WTC11 (cell line): Measurements from ENCODE around the gene CALHM1.

Experiments
- AFF4 ChIP-seq: sonication (generic); formaldehyde crosslinking; IDR thresholded peaks from 2 replicates; pipeline ENCODE4 v1.8.1; 2023; ENCODE audit warnings: mild to moderate bottlenecking, missing genetic modification reagents, borderline replicate concordance
- CTCF ChIP-seq: fragments of 200-600 bp; IDR thresholded peaks from 2 replicates; pipeline ENCODE4 v1.8.0; 2022; ENCODE audit warnings: antibody characterized with exemption
- E2F4 ChIP-seq: sonication (generic); formaldehyde crosslinking; IDR thresholded peaks from 2 replicates; pipeline ENCODE4 v1.8.1; 2022; ENCODE audit warnings: low read depth, mild to moderate bottlenecking, moderate library complexity, missing genetic modification reagents, borderline replicate concordance
- ELF4 ChIP-seq: sonication (generic); formaldehyde crosslinking; IDR thresholded peaks from 2 replicates; pipeline ENCODE4 v1.8.1; 2022; ENCODE audit warnings: low read depth, mild to moderate bottlenecking, moderate library complexity, missing genetic modification reagents
- ESRRA ChIP-seq: sonication (generic); formaldehyde crosslinking; IDR thresholded peaks from 2 replicates; pipeline ENCODE4 v1.8.1; 2022; ENCODE audit warnings: mild to moderate bottlenecking, missing genetic modification reagents, borderline replicate concordance
- FOXK1 ChIP-seq: sonication (generic); formaldehyde crosslinking; IDR thresholded peaks from 2 replicates; pipeline ENCODE4 v1.8.0; 2022; ENCODE audit warnings: mild to moderate bottlenecking, moderate library complexity, missing genetic modification reagents
- MAX ChIP-seq: sonication (generic); formaldehyde crosslinking; IDR thresholded peaks from 2 replicates; pipeline ENCODE4 v1.8.0; 2022; ENCODE audit warnings: mild to moderate bottlenecking, missing genetic modification reagents
- MLX ChIP-seq: sonication (generic); formaldehyde crosslinking; IDR thresholded peaks from 2 replicates; pipeline ENCODE4 v1.8.1; 2023; ENCODE audit warnings: mild to moderate bottlenecking, missing genetic modification reagents, moderate library complexity
- SP1 ChIP-seq: sonication (generic); formaldehyde crosslinking; conservative IDR thresholded peaks from 2 replicates; pipeline ENCODE4 v1.8.1; 2022; ENCODE audit warnings: missing genetic modification reagents
- TP53 ChIP-seq: sonication (generic); formaldehyde crosslinking; IDR thresholded peaks from 2 replicates; pipeline ENCODE4 v1.8.1; 2023; ENCODE audit warnings: mild to moderate bottlenecking, missing genetic modification reagents
- USF2 ChIP-seq: sonication (generic); formaldehyde crosslinking; IDR thresholded peaks from 2 replicates; pipeline ENCODE4 v1.8.1; 2023; ENCODE audit warnings: mild to moderate bottlenecking, missing genetic modification reagents, moderate library complexity
- ZNF138 ChIP-seq: sonication (generic); formaldehyde crosslinking; conservative IDR thresholded peaks from 2 replicates; pipeline ENCODE4 v1.8.1; 2022; ENCODE audit warnings: mild to moderate bottlenecking, moderate library complexity, missing genetic modification reagents
- ZNF317 ChIP-seq: sonication (generic); formaldehyde crosslinking; IDR thresholded peaks from 2 replicates; pipeline ENCODE4 v1.8.1; 2023; ENCODE audit warnings: low read depth, mild to moderate bottlenecking, moderate library complexity, missing genetic modification reagents, borderline replicate concordance
- ZNF416 ChIP-seq: fragments of 250-450 bp; sonication (Bioruptor Pico); IDR thresholded peaks from 2 replicates; pipeline ENCODE4 v1.9.0; 2021; ENCODE audit warnings: mild to moderate bottlenecking, inconsistent platforms

- TF ChIP-seq CTCF (no peak), USF2 (no peak), ZNF416 (CRISPR knock-in tag) (no peak), SP1 (no peak), ZNF138 (CRISPR knock-in tag) (no peak), TP53 (CRISPR knock-in tag) (no peak), E2F4 (CRISPR knock-in tag) (no peak), ESRRA (CRISPR knock-in tag) (0 out of 2 replicates have a peak, but pooled peaks have one; percentile 20), ZNF317 (CRISPR knock-in tag) (no peak), MLX (no peak), MAX (no peak), FOXK1 (0 out of 2 replicates have a peak, but pooled peaks have one; percentile 31), AFF4 (no peak), ELF4 (CRISPR knock-in tag) (no peak)
These were observed 35.5 kb upstream of the CALHM1 start for GRCh38 chr10:103493916-103494877.
